SK-N-MC (cell line): ENCODE measurements around the gene DAPK1.

Source experiments
- DNase-seq: peaks from one replicate; pipeline ENCODE4 v3.0.0-alpha.2; 2011; ENCODE audit warnings: low read depth, low spot score
- H3K27ac ChIP-seq: fragments of 200-600 bp; sonication (generic); 2 replicates; pipeline ENCODE4 v1.5.1; 2016; ENCODE audit warnings: mixed run types
- H3K36me3 ChIP-seq: fragments of 200-600 bp; sonication (generic); 2 replicates; pipeline ENCODE4 v1.6.1; 2017; ENCODE audit warnings: antibody characterized with exemption, low read length, mixed read lengths; ENCODE audit not compliant: insufficient read depth
- H3K4me3 ChIP-seq: fragments of 200-600 bp; sonication (generic); 2 replicates; pipeline ENCODE4 v1.5.1; 2016
- H3K9ac ChIP-seq: fragments of 200-600 bp; sonication (generic); 2 replicates; pipeline ENCODE4 v1.8.0; 2017; ENCODE audit warnings: mixed run types, mixed read lengths; ENCODE audit not compliant: insufficient read length
- H3K9me3 ChIP-seq: fragments of 200-600 bp; sonication (generic); 2 replicates; pipeline ENCODE4 v1.6.1; 2017; ENCODE audit warnings: low read depth, mild to moderate bottlenecking, antibody characterized with exemption, low read length, moderate library complexity, mixed read lengths
- EZH2 ChIP-seq: fragments of 200-600 bp; sonication (generic); IDR thresholded peaks from one replicate; pipeline ENCODE4 v1.6.1; 2017; ENCODE audit warnings: antibody characterized with exemption
- FOXP2 ChIP-seq: optimal IDR thresholded peaks from 2 replicates; pipeline ENCODE3; 2011; ENCODE audit warnings: mild to moderate bottlenecking, moderate library complexity; ENCODE audit not compliant: insufficient read depth; ENCODE audit errors: extremely low read length, control extremely low read depth
- POLR2AphosphoS5 ChIP-seq: IDR thresholded peaks from 2 replicates; pipeline ENCODE4 v1.6.1; 2012; ENCODE audit warnings: mild to moderate bottlenecking, low read depth, low read length, borderline replicate concordance

DAPK1 gene

GRCh38 chr9:87657190-87657589 is 159.5 kb downstream of the DAPK1 start:
- 0 out of 2 replicates have a peak overlapping the region, but pooled peaks have one; percentile 33 for H3K27ac ChIP-seq
- no peak overlapping the region for H3K4me3 ChIP-seq
- H3K9ac ChIP-seq: no peak overlapping the region
- peaks cover 69% of the 10 kb centered on the region for H3K36me3 ChIP-seq
- DNase-seq: no peak
- H3K9me3 ChIP-seq: no peaks in the 10 kb centered on the region
- TF ChIP-seq EZH2: no peak
- TF ChIP-seq FOXP2: no peak
- TF ChIP-seq POLR2AphosphoS5: no peak

GRCh38 chr9:87657893-87658292 is 160.2 kb downstream of the DAPK1 start:
- Histone ChIP-seq H3K36me3 (peaks cover 69% of the 10 kb centered on the region), H3K4me3 (no peak overlapping the region), H3K27ac (no peak overlapping the region), H3K9ac (no peak overlapping the region), H3K9me3 (no peaks in the 10 kb centered on the region)
- no peak for TF ChIP-seq POLR2AphosphoS5
- no peak for TF ChIP-seq EZH2
- no peak for TF ChIP-seq FOXP2
- DNase-seq: no peak

- no peak overlapping the region for H3K4me3 ChIP-seq
- no peaks in the 10 kb centered on the region for H3K9me3 ChIP-seq
- H3K27ac ChIP-seq: no peak overlapping the region
- H3K36me3 ChIP-seq: peaks cover 73% of the 10 kb centered on the region
- TF ChIP-seq FOXP2: no peak
- TF ChIP-seq POLR2AphosphoS5: no peak
- TF ChIP-seq EZH2: no peak
- no peak overlapping the region for H3K9ac ChIP-seq
- DNase-seq: no peak
Observed at GRCh38 chr9:87658511-87658910, 160.8 kb downstream of the DAPK1 start.

- no peak overlapping the region for H3K27ac ChIP-seq
- DNase-seq: no peak
- TF ChIP-seq FOXP2 (no peak), EZH2 (no peak), POLR2AphosphoS5 (no peak)
- H3K9ac ChIP-seq: no peak overlapping the region
- H3K36me3 ChIP-seq: peaks cover 80% of the 10 kb centered on the region
- no peak overlapping the region for H3K4me3 ChIP-seq
- H3K9me3 ChIP-seq: no peaks in the 10 kb centered on the region
Observed at GRCh38 chr9:87659534-87660419, 162.1 kb downstream of the DAPK1 start.

- no peak overlapping the region for H3K9ac ChIP-seq
- H3K9me3 ChIP-seq: 0 out of 2 replicates have a peak, but pooled peaks cover 6% of the 10 kb centered on the region
- TF ChIP-seq EZH2: no peak
- no peak for TF ChIP-seq FOXP2
- TF ChIP-seq POLR2AphosphoS5: no peak
- no peak for DNase-seq
- peak overlapping the region; percentile 48 for H3K27ac ChIP-seq
- no peak overlapping the region for H3K4me3 ChIP-seq
- peaks cover 80% of the 10 kb centered on the region for H3K36me3 ChIP-seq
Observed at GRCh38 chr9:87661241-87661640, 163.6 kb downstream of the DAPK1 start.

DNA sequence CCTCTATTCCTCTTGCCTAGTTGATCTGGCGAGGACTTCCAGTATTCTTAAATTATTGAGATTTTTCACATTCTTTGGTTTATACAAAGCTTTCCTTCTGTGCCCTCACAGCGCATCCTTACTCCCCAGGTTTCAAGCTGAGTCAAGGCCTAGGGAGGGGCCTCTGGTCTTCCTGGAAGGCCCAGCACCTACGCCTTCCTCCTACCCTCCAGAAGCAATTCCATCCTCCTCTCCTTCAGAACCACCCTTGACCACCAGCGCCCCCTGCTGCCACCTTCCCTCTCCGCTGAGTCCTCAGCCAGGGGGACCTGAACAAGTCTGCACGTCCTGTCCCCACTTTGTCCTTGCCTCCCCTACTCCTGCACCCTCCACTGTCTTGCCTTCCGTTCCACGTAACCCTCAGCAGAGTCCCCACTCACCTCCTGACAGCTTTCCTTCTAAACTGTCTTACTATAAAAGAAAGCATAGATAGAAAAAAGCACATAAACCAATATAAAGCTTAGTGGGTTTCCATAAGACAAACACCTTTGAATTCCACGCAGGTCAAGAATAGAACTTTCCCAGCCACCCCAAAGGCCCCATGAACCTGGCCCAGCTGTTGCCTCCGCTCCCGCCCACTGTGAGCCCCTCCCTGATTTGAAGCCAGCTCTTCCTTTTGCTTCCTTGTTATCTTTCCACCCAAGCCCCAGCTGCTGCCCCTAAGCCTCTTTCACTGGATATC is 165.3 kb downstream of the DAPK1 start:
- Histone ChIP-seq H3K27ac (peak overlapping the region; percentile 48; the same call in 1 of the 2 replicates), H3K36me3 (peaks cover 84% of the 10 kb centered on the region), H3K9ac (no peak overlapping the region), H3K4me3 (no peak overlapping the region), H3K9me3 (peaks cover 13% of the 10 kb centered on the region; the same call in 1 of the 2 replicates)
- TF ChIP-seq EZH2 (no peak), FOXP2 (no peak), POLR2AphosphoS5 (no peak)
- peak; percentile 18 for DNase-seq

DNA sequence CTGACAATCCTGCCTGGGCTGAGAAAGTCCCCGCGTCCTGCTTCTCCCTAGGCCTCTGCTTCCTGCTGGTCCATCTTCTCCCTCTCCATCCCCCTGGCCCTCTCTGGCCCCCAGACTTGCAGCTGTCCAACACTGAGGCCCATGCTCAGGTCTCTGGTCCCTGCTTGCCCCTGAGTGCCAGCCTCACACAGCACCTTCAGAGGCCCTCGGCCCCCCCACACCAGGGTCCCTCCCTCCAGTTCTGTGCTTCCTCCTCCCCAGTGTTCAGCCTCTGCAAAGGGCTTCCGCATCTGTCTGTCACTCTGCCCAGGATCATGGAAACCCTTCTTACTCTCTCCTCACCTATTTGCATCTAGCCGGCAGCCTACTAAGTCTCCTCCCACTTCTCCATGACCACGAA is 165.9 kb downstream of the DAPK1 start:
- DNase-seq: no peak
- Histone ChIP-seq H3K36me3 (peaks cover 84% of the 10 kb centered on the region), H3K9me3 (peaks cover 13% of the 10 kb centered on the region; the same call in 1 of the 2 replicates), H3K27ac (0 out of 2 replicates have a peak overlapping the region, but pooled peaks have one; percentile 4), H3K9ac (no peak overlapping the region), H3K4me3 (no peak overlapping the region)
- no peak for TF ChIP-seq FOXP2
- TF ChIP-seq EZH2: no peak
- no peak for TF ChIP-seq POLR2AphosphoS5
